SK-N-SH treated with all-trans-retinoic acid at 6 μM for 48 hours (cell line): ENCODE measurements around the gene SDR42E1.

Source experiments
- ARNTL ChIP-seq: fragments of 450-650 bp; formaldehyde crosslinking; IDR thresholded peaks from 2 replicates; pipeline ENCODE4 v1.5.0; 2020; ENCODE audit warnings: low read depth, mild to moderate bottlenecking, moderate library complexity, borderline replicate concordance
- ESRRG ChIP-seq: fragments of 250-450 bp; sonication (Bioruptor Pico); IDR thresholded peaks from 2 replicates; pipeline ENCODE4 v1.6.1; 2021; ENCODE audit warnings: mild to moderate bottlenecking
- PATZ1 ChIP-seq: fragments of 250-450 bp; sonication (Bioruptor Pico); IDR thresholded peaks from 2 replicates; pipeline ENCODE4 v1.8.0; 2020; ENCODE audit warnings: mild to moderate bottlenecking, moderate library complexity, borderline replicate concordance
- POU6F1 ChIP-seq: fragments of 250-450 bp; sonication (Bioruptor Pico); IDR thresholded peaks from 2 replicates; pipeline ENCODE4 v1.8.0; 2021; ENCODE audit warnings: low read depth, mild to moderate bottlenecking, moderate library complexity, borderline replicate concordance
- ZFP30 ChIP-seq: fragments of 450-650 bp; formaldehyde crosslinking; IDR thresholded peaks from 2 replicates; pipeline ENCODE4 v1.5.0; 2022; ENCODE audit warnings: mild to moderate bottlenecking, moderate library complexity

- TF ChIP-seq ZFP30 (CRISPR knock-in tag) = no peak
- TF ChIP-seq PATZ1 (CRISPR knock-in tag) = peak; percentile 17; the same call in 1 of the 2 replicates
- TF ChIP-seq POU6F1 (CRISPR knock-in tag) = no peak
- no peak for TF ChIP-seq ARNTL (CRISPR knock-in tag)
- no peak for TF ChIP-seq ESRRG (CRISPR knock-in tag)
These were observed 6.0 kb downstream of the SDR42E1 start for GRCh38 chr16:82005027-82005830.
